Measurements from ENCODE around the gene SF3A1. TPM values are rescaled to one million over a fixed set of nuclear protein-coding genes. Genes with fewer than 3 reads are reported as not detected.
A peak's percentile ranks its signal among the peaks of the same experiment; 100 is the strongest.

The SF3A1 gene
- total and polyA plus RNA-seq, 3 donors from 2014 or later: 159 to 272 (median 174) TPM

- H3K4me1 ChIP-seq: peaks cover 40% of the 10 kb centered on the region
- TF ChIP-seq CTCF (IDR thresholded peaks at IDR 0.05): no peak
- no peak for TF ChIP-seq POLR2A (IDR thresholded peaks at IDR 0.05)
Measured at GRCh38 chr22:30325724-30326254, 30.9 kb downstream of the SF3A1 start.

GRCh38 chr22:30325065-30325720, 31.5 kb downstream of the SF3A1 start:
- H3K9me3 ChIP-seq: no peaks in the 10 kb centered on the region
- TF ChIP-seq POLR2A (IDR thresholded peaks at IDR 0.05): no peak
- no peak for TF ChIP-seq CTCF (IDR thresholded peaks at IDR 0.05)
- no peaks in the 10 kb centered on the region for H3K27me3 ChIP-seq
- H3K27ac ChIP-seq: peak overlapping the region; percentile 84 to 88
- intact Hi-C loops (cut with DNase I; ENCODE audit: low total_unique reads): no loop called here
- H3K36me3 ChIP-seq (ENCODE audit: low read depth, missing control alignments): no peaks in the 10 kb centered on the region
- H3K4me3 ChIP-seq: peak overlapping the region in 1 of 2 donors; percentile 98
- DNase-seq: peak; percentile 88
- WGBS, 2 donors: 20 to 35% methylated on average over 4 to 5 of the region's 5 CpGs
- H3K4me1 ChIP-seq: peaks cover 42% of the 10 kb centered on the region

More at GRCh38 chr22:30325724-30326254, 30.9 kb downstream of the SF3A1 start:
- Histone ChIP-seq H3K36me3 (ENCODE audit: low read depth, missing control alignments) (no peaks in the 10 kb centered on the region), H3K27ac (peak overlapping the region; percentile 84 to 88), H3K9me3 (no peaks in the 10 kb centered on the region), H3K27me3 (no peaks in the 10 kb centered on the region), H3K4me3 (peak overlapping the region; percentile 87 to 98)
- WGBS, 2 donors: 16 to 22% methylated on average over 10 to 14 of the region's 14 CpGs
- intact Hi-C loops (cut with DNase I; ENCODE audit: low total_unique reads): no loop called here
- no peak for DNase-seq

- no peak for DNase-seq
- intact Hi-C loops (cut with DNase I; ENCODE audit: low total_unique reads): no loop called here
Measured at GRCh38 chr22:30324014-30324730, 32.5 kb downstream of the SF3A1 start.

DNA sequence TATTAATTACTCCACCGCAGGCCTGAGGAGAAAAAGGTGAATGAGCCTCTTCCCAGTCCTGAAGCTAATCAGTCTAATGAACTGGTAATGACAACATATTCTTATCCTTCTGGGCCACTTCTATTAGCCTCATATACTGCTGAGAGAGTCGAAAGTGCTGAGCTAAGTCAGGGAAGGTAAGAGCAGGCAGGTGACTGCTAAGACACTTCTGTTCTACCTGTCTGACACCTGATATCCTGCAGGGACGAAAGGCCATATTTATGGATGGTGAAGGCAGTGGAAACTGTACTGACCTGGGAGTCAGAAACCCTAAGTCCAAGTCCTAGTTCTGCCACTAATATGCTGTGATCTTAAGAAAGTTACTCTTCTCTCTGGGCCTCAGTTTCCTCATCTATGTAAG, 33.4 kb downstream of the SF3A1 start:
- no peaks in the 10 kb centered on the region for H3K36me3 ChIP-seq (ENCODE audit: low read depth, missing control alignments)
- H3K4me3 ChIP-seq: no peak overlapping the region
- H3K27ac ChIP-seq: no peak overlapping the region
- TF ChIP-seq CTCF (IDR thresholded peaks at IDR 0.05) (no peak), POLR2A (IDR thresholded peaks at IDR 0.05) (no peak)
- no peaks in the 10 kb centered on the region for H3K27me3 ChIP-seq
- intact Hi-C loops (cut with DNase I; ENCODE audit: low total_unique reads): no loop called here
- H3K9me3 ChIP-seq: no peaks in the 10 kb centered on the region
- peaks cover 56% of the 10 kb centered on the region for H3K4me1 ChIP-seq
- DNase-seq: no peak
- WGBS, 2 donors: 88 to 96% methylated on average over 3 of the region's 3 CpGs

More at GRCh38 chr22:30324014-30324730, 32.5 kb downstream of the SF3A1 start:
- TF ChIP-seq POLR2A (IDR thresholded peaks at IDR 0.05) (no peak), CTCF (IDR thresholded peaks at IDR 0.05) (no peak)
- Histone ChIP-seq H3K4me1 (peaks cover 52% of the 10 kb centered on the region), H3K36me3 (ENCODE audit: low read depth, missing control alignments) (no peaks in the 10 kb centered on the region), H3K27ac (peak overlapping the region; percentile 28 to 84), H3K4me3 (no peak overlapping the region), H3K27me3 (no peaks in the 10 kb centered on the region), H3K9me3 (no peaks in the 10 kb centered on the region)
- WGBS, 2 donors: 50 to 59% methylated on average over 8 of the region's 8 CpGs

Measured in testis (tissue), 3 donors.